Effector memory CD8-positive, alpha-beta T cell (primary cell): ENCODE measurements around the gene CCT7.

ENCODE experiments used
- ATAC-seq: fragments of 150-1000 bp; cut with Tn5 transposase; replicated peaks from 2 replicates; pipeline ENCODE4 v1.10.0; 2021; ENCODE audit warnings: mild to moderate bottlenecking, moderate library complexity
- DNase-seq, 3 experiments: peaks; one replicate each; pipeline ENCODE4 v3.0.0; 2021
- H3K27ac Mint-ChIP-seq, 2 donors: one replicate each; pipeline ENCODE4 v1.8.0; 2022; ENCODE audit warnings: mild to moderate bottlenecking in 2 of 2, mixed read lengths in 2 of 2, moderate library complexity in 2 of 2
- H3K27me3 Mint-ChIP-seq, 2 donors: one replicate each; pipeline ENCODE4 v1.8.0; 2022; ENCODE audit warnings: mixed read lengths in 2 of 2
- H3K36me3 Mint-ChIP-seq: one replicate; pipeline ENCODE4 v1.8.0; 2022; ENCODE audit warnings: mild to moderate bottlenecking, moderate library complexity, mixed read lengths; ENCODE audit not compliant: insufficient read depth
- H3K4me1 Mint-ChIP-seq, 2 donors: one replicate each; pipeline ENCODE4 v1.8.0; 2022; ENCODE audit warnings: low read depth in 2 of 2, mixed read lengths in 2 of 2
- H3K4me3 Mint-ChIP-seq, 2 donors: one replicate each; pipeline ENCODE4 v1.8.0; 2022; ENCODE audit warnings: mild to moderate bottlenecking in 2 of 2, mixed read lengths in 2 of 2, moderate library complexity in 2 of 2
- H3K9me3 Mint-ChIP-seq, 2 donors: one replicate each; pipeline ENCODE4 v1.8.0; 2022; ENCODE audit warnings: mixed read lengths in 2 of 2

CCT7 gene

DNA sequence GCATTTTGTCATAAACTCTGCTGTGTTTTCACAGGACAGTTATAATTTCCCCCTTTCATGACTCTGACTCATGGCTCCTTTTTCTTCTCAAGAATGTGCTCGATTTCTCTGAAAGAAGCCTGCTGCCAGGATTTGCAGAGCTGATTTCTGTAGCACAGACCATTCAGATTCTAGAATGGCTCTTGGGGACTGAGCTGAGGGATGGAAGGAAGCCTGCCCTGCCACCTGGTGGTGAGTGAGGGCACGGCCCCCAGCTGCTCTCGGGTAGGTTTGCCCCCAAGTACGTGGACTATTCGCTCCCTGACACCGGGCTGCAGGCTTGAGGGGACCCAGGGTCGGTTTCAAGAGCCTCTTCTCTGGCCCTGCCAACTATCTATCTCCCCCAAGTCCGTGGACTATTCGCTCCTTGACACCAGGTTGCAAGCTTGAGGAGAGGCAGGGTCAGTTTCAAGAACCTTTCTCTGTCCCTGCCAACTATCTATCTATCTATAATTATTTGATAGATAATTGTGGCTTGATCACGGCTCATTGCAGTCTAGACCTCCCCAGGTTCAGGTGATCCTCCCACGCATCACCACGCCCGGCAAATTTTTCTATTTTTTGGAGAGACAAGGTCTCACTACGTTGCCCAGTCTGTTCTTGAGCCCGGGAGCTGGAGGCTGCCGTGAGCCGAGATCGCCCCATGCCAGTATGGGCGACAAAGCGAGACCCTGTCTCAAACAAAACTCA lies 21.5 kb upstream of the CCT7 start:
- Mint-ChIP-seq H3K36me3 (peaks cover 18% of the 10 kb centered on the region), H3K27ac (no peak overlapping the region), H3K4me3 (peak overlapping the region; percentile 28 to 91), H3K4me1 (peaks cover 20 to 23% of the 10 kb centered on the region in 2 donors), H3K27me3 (peaks cover 15 to 21% of the 10 kb centered on the region in 2 donors), H3K9me3 (no peaks in the 10 kb centered on the region)
- DNase-seq, result peak; percentile 69 to 76 (median 71)
- ATAC-seq, result peak; percentile 68

GRCh38 chr2:73214120-73215035 lies 19.7 kb upstream of the CCT7 start, which contains the start of gene SMYD5:
TSS of gene SMYD5 (plus strand) at chr2:73214245. CDS start at chr2:73214267, 22 bp downstream.
- peaks cover 18% of the 10 kb centered on the region for H3K36me3 Mint-ChIP-seq
- H3K27me3 Mint-ChIP-seq, result peaks cover 4 to 11% of the 10 kb centered on the region in 2 donors
- DNase-seq (peak; percentile 92 to 95 (median 95)), ATAC-seq (peak; percentile 94)
- no peaks in the 10 kb centered on the region for H3K9me3 Mint-ChIP-seq
- H3K4me1 Mint-ChIP-seq, result peaks cover 20 to 23% of the 10 kb centered on the region in 2 donors
- peak within 1 kb of the TSS; percentile 91 to 92 for H3K4me3 Mint-ChIP-seq
- peak within 1 kb of the TSS; percentile 85 to 89 for H3K27ac Mint-ChIP-seq

DNA sequence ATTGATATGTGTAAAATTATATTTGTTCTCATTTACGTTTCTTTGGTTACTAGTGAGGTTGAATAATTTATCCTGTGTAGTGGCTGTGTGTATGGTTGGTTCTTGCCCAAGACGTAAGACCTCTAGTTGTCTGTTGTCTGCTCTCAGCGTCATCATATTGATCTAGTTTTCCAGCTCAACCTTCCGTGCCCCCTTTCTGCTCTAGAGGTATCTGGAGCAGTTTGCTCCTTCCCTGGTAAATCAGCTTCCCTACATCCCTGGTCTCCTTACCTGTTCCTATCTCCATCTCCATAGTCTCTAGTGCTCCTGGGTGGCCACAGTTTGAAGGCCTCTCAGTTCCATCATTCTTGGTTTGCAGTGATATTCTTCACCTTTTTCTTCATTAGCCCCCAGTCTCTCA lies 18.9 kb upstream of the CCT7 start:
- Mint-ChIP-seq H3K9me3 (no peaks in the 10 kb centered on the region), H3K36me3 (peaks cover 18% of the 10 kb centered on the region), H3K4me1 (peaks cover 20 to 23% of the 10 kb centered on the region in 2 donors), H3K4me3 (peak overlapping the region; percentile 91 to 92), H3K27me3 (peaks cover 0 to 3% of the 10 kb centered on the region in 2 donors), H3K27ac (peak overlapping the region in 1 of 2 donors; percentile 85)
- no peak for DNase-seq
- ATAC-seq, result no peak

- Mint-ChIP-seq H3K36me3 (peaks cover 26% of the 10 kb centered on the region), H3K4me1 (peaks cover 20 to 23% of the 10 kb centered on the region in 2 donors), H3K9me3 (no peaks in the 10 kb centered on the region), H3K27ac (no peak overlapping the region), H3K27me3 (no peaks in the 10 kb centered on the region), H3K4me3 (no peak overlapping the region)
- DNase-seq (no peak), ATAC-seq (no peak)
Observed at GRCh38 chr2:73217160-73217559, 16.9 kb upstream of the CCT7 start.

- Mint-ChIP-seq H3K27me3 (no peaks in the 10 kb centered on the region), H3K9me3 (no peaks in the 10 kb centered on the region), H3K36me3 (peaks cover 31% of the 10 kb centered on the region), H3K27ac (no peak overlapping the region), H3K4me3 (no peak overlapping the region), H3K4me1 (peaks cover 18 to 23% of the 10 kb centered on the region in 2 donors)
- DNase-seq (no peak), ATAC-seq (no peak)
Observed at GRCh38 chr2:73217826-73218225, 16.3 kb upstream of the CCT7 start.

- Mint-ChIP-seq H3K4me3 (no peak overlapping the region), H3K4me1 (peaks cover 16 to 23% of the 10 kb centered on the region in 2 donors), H3K27ac (no peak overlapping the region), H3K9me3 (no peaks in the 10 kb centered on the region), H3K36me3 (peaks cover 29% of the 10 kb centered on the region), H3K27me3 (no peaks in the 10 kb centered on the region)
- DNase-seq (no peak), ATAC-seq (no peak)
Observed at GRCh38 chr2:73218298-73218697, 15.8 kb upstream of the CCT7 start.

GRCh38 chr2:73223821-73224220 lies 10.3 kb upstream of the CCT7 start:
- no peak overlapping the region for H3K27ac Mint-ChIP-seq
- H3K4me1 Mint-ChIP-seq, result no peaks in the 10 kb centered on the region
- ATAC-seq (no peak), DNase-seq (no peak)
- peaks cover 21% of the 10 kb centered on the region for H3K36me3 Mint-ChIP-seq
- H3K4me3 Mint-ChIP-seq, result no peak overlapping the region
- H3K27me3 Mint-ChIP-seq, result no peaks in the 10 kb centered on the region
- H3K9me3 Mint-ChIP-seq, result no peaks in the 10 kb centered on the region

- peaks cover 0 to under 1% of the 10 kb centered on the region in 2 donors for H3K4me1 Mint-ChIP-seq
Observed at GRCh38 chr2:73225513-73226360, 8.4 kb upstream of the CCT7 start.

DNA sequence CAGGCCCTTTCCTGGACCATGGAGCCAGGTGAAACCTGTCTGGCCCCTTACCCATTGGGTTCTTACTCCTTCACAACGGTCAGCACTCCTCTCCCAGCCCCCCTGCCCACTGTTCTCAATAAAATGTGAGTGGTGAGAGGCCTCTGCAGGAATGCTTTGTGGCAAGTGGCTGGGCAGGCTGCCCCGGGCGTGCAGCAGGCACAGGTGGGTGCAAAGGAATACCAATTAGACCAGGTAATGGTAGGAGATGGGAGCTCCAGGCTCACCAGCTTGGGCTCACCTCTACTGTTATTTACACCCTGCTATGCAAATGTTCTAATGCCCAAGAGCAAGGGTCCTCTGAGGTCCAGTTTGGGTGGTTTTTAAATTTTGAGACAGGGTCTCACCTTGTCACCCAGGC lies 7.0 kb upstream of the CCT7 start:
- DNase-seq, result no peak
- no peaks in the 10 kb centered on the region for H3K27me3 Mint-ChIP-seq
- peaks cover 0 to 2% of the 10 kb centered on the region in 2 donors for H3K4me1 Mint-ChIP-seq
- H3K4me3 Mint-ChIP-seq, result no peak overlapping the region
- no peaks in the 10 kb centered on the region for H3K9me3 Mint-ChIP-seq
- H3K36me3 Mint-ChIP-seq, result peaks cover 17% of the 10 kb centered on the region
- no peak overlapping the region for H3K27ac Mint-ChIP-seq
- ATAC-seq, result no peak

More at GRCh38 chr2:73225513-73226360, 8.4 kb upstream of the CCT7 start:
- Mint-ChIP-seq H3K4me3 (no peak overlapping the region), H3K36me3 (peaks cover 21% of the 10 kb centered on the region), H3K9me3 (no peaks in the 10 kb centered on the region), H3K27ac (peak overlapping the region in 1 of 2 donors; percentile 41), H3K27me3 (no peaks in the 10 kb centered on the region)
- DNase-seq (no peak), ATAC-seq (no peak)

- peaks cover 0 to 5% of the 10 kb centered on the region in 2 donors for H3K4me1 Mint-ChIP-seq
- H3K36me3 Mint-ChIP-seq, result peaks cover 18% of the 10 kb centered on the region
Observed at GRCh38 chr2:73228631-73229030, 5.5 kb upstream of the CCT7 start.

DNA sequence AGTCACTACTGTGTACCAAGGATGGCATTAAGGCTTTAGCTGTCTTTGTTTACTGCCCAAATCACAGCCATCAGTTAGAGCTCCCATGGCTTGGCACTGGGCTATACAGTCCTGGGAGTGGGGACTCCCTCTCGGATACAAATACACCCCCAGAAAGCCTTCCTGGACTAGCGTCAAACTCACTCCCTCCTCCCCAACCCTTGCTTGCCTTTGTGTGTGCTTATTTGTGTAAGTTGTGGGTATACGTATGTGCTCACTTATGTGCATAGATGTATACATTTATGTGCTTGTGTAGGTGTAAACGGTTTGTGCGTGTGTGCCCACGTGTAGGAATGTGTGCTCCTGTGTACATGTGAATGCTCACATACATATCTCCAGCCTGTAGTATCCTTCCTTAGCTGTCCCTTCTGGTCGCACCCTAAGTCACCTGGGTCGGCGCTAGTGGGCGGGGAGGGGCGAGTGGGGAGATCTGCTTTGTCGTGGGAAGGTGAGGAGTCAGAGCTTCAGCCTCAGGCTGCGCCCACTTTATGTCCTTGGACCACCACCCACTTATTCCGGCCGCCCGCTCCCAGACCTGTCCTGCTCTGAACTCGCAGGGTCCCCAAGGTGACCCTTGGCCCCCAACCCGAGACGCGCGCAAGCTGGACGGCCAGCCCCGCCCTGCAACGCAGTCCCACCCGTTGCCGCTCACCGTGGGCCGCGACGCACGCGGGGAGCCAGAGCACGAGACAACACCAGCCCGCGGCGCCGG lies 1.5 kb upstream of the CCT7 start:
- Mint-ChIP-seq H3K36me3 (peaks cover 31% of the 10 kb centered on the region), H3K27ac (peak overlapping the region; percentile 97 to 98), H3K4me1 (peaks cover 28 to 33% of the 10 kb centered on the region in 2 donors), H3K9me3 (no peaks in the 10 kb centered on the region), H3K4me3 (peak overlapping the region; percentile 96 to 99), H3K27me3 (no peaks in the 10 kb centered on the region)
- ATAC-seq (no peak), DNase-seq (peak in 1 of 3 experiments; percentile 21)

More at GRCh38 chr2:73228631-73229030, 5.5 kb upstream of the CCT7 start:
- Mint-ChIP-seq H3K4me3 (no peak overlapping the region), H3K27ac (no peak overlapping the region), H3K9me3 (no peaks in the 10 kb centered on the region), H3K27me3 (no peaks in the 10 kb centered on the region)
- DNase-seq (no peak), ATAC-seq (no peak)

- ATAC-seq (peak; percentile 78), DNase-seq (peak; percentile 88 to 93 (median 90))
- peaks cover 28 to 33% of the 10 kb centered on the region in 2 donors for H3K4me1 Mint-ChIP-seq
- H3K27ac Mint-ChIP-seq, result peak within 1 kb of the TSS; percentile 97 to 98
- H3K27me3 Mint-ChIP-seq, result no peaks in the 10 kb centered on the region
- no peaks in the 10 kb centered on the region for H3K9me3 Mint-ChIP-seq
- peak within 1 kb of the TSS; percentile 96 to 99 for H3K4me3 Mint-ChIP-seq
- H3K36me3 Mint-ChIP-seq, result peaks cover 29% of the 10 kb centered on the region
Observed at GRCh38 chr2:73233154-73233931, 765 bp upstream of the CCT7 start, which contains the start of gene PRADC1. TSS of gene PRADC1 (minus strand) at chr2:73233239. CDS start at chr2:73233160, 79 bp downstream.
